ENCODE results near the gene ROPN1B. TPM values are rescaled to one million over a fixed set of nuclear protein-coding genes. Genes with fewer than 3 reads are reported as not detected.

ROPN1B gene
- total and polyA plus RNA-seq, 2 of the 8 experiments (the other 6 are each of a cell fraction or from before 2014, with no cell fraction given), result 0.30 TPM; not detected in 1

DNA sequence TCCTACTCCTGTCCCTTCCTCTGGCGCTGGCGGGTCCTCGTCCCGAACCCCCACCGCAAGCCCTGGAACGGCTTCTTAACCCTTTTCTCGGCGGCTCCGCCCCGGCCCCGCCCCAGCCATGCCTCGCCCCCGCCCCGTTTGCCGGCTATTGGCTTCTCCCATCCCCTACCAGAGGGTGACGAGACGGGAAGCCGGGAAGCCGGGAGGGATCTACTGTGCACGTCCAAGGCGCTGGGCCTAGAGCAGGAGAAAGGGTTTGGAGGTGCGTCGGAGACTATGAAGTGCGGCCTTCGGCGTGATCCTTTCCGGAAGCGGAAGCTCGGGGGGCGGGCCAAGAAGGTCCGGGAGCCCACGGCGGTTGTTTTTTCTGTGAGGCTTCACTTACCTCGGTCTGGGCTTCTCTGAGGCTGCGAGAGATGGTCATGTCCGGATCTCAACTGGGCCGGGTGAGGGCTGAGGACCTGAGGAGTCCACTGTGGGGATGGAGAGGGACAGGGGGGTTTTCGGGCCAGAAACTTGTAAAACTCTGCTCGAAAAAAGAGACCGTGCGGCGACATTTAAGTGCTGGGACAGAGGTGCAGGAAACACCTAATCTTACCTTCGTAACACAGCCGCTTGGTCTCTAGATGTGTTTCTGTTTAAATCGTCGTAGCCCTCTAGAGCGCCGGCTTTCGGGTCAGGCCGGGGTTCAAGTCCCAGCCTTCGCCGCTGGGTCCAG is 21.4 kb downstream of the ROPN1B start (continued):
- TF ChIP-seq, protein P1, sequence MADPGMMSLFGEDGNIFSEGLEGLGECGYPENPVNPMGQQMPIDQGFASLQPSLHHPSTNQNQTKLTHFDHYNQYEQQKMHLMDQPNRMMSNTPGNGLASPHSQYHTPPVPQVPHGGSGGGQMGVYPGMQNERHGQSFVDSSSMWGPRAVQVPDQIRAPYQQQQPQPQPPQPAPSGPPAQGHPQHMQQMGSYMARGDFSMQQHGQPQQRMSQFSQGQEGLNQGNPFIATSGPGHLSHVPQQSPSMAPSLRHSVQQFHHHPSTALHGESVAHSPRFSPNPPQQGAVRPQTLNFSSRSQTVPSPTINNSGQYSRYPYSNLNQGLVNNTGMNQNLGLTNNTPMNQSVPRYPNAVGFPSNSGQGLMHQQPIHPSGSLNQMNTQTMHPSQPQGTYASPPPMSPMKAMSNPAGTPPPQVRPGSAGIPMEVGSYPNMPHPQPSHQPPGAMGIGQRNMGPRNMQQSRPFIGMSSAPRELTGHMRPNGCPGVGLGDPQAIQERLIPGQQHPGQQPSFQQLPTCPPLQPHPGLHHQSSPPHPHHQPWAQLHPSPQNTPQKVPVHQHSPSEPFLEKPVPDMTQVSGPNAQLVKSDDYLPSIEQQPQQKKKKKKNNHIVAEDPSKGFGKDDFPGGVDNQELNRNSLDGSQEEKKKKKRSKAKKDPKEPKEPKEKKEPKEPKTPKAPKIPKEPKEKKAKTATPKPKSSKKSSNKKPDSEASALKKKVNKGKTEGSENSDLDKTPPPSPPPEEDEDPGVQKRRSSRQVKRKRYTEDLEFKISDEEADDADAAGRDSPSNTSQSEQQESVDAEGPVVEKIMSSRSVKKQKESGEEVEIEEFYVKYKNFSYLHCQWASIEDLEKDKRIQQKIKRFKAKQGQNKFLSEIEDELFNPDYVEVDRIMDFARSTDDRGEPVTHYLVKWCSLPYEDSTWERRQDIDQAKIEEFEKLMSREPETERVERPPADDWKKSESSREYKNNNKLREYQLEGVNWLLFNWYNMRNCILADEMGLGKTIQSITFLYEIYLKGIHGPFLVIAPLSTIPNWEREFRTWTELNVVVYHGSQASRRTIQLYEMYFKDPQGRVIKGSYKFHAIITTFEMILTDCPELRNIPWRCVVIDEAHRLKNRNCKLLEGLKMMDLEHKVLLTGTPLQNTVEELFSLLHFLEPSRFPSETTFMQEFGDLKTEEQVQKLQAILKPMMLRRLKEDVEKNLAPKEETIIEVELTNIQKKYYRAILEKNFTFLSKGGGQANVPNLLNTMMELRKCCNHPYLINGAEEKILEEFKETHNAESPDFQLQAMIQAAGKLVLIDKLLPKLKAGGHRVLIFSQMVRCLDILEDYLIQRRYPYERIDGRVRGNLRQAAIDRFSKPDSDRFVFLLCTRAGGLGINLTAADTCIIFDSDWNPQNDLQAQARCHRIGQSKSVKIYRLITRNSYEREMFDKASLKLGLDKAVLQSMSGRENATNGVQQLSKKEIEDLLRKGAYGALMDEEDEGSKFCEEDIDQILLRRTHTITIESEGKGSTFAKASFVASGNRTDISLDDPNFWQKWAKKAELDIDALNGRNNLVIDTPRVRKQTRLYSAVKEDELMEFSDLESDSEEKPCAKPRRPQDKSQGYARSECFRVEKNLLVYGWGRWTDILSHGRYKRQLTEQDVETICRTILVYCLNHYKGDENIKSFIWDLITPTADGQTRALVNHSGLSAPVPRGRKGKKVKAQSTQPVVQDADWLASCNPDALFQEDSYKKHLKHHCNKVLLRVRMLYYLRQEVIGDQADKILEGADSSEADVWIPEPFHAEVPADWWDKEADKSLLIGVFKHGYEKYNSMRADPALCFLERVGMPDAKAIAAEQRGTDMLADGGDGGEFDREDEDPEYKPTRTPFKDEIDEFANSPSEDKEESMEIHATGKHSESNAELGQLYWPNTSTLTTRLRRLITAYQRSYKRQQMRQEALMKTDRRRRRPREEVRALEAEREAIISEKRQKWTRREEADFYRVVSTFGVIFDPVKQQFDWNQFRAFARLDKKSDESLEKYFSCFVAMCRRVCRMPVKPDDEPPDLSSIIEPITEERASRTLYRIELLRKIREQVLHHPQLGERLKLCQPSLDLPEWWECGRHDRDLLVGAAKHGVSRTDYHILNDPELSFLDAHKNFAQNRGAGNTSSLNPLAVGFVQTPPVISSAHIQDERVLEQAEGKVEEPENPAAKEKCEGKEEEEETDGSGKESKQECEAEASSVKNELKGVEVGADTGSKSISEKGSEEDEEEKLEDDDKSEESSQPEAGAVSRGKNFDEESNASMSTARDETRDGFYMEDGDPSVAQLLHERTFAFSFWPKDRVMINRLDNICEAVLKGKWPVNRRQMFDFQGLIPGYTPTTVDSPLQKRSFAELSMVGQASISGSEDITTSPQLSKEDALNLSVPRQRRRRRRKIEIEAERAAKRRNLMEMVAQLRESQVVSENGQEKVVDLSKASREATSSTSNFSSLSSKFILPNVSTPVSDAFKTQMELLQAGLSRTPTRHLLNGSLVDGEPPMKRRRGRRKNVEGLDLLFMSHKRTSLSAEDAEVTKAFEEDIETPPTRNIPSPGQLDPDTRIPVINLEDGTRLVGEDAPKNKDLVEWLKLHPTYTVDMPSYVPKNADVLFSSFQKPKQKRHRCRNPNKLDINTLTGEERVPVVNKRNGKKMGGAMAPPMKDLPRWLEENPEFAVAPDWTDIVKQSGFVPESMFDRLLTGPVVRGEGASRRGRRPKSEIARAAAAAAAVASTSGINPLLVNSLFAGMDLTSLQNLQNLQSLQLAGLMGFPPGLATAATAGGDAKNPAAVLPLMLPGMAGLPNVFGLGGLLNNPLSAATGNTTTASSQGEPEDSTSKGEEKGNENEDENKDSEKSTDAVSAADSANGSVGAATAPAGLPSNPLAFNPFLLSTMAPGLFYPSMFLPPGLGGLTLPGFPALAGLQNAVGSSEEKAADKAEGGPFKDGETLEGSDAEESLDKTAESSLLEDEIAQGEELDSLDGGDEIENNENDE (IDR thresholded peaks at IDR 0.05; ENCODE audit: insufficient replicate concordance, low read length), result no peak
- TF ChIP-seq GTF2F1 (IDR thresholded peaks at IDR 0.05; ENCODE audit: borderline replicate concordance, low read depth, low read length) (no peak), BACH1 (IDR thresholded peaks at IDR 0.05; ENCODE audit: low read length) (no peak), CREB1 (IDR thresholded peaks at IDR 0.05) (no peak), TAF7 (optimal IDR thresholded peaks at IDR 0.05; ENCODE audit: borderline replicate concordance, low read depth, low read length) (no peak), CBX8 (IDR thresholded peaks at IDR 0.05; ENCODE audit: borderline replicate concordance, low read depth, low read length) (no peak), NANOG (IDR thresholded peaks at IDR 0.05; ENCODE audit: insufficient read depth, low read depth, low read length, poor library complexity, severe bottlenecking) (no peak), BRCA1 (IDR thresholded peaks at IDR 0.05; ENCODE audit: low read depth, low read length) (no peak), CHD1 (IDR thresholded peaks at IDR 0.05; ENCODE audit: low read depth, low read length) (no peak)
- TF ChIP-seq, protein P2, sequence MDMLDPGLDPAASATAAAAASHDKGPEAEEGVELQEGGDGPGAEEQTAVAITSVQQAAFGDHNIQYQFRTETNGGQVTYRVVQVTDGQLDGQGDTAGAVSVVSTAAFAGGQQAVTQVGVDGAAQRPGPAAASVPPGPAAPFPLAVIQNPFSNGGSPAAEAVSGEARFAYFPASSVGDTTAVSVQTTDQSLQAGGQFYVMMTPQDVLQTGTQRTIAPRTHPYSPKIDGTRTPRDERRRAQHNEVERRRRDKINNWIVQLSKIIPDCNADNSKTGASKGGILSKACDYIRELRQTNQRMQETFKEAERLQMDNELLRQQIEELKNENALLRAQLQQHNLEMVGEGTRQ (IDR thresholded peaks at IDR 0.05; ENCODE audit: low read length), result no peak
